Measurements from ENCODE around the gene THAP5.
"Not testable (repeated sequence)": the region's sequence is repeated elsewhere in the genome, so short reads cannot be mapped to it uniquely, and the experiment has no call there.

THAP5 gene

DNA sequence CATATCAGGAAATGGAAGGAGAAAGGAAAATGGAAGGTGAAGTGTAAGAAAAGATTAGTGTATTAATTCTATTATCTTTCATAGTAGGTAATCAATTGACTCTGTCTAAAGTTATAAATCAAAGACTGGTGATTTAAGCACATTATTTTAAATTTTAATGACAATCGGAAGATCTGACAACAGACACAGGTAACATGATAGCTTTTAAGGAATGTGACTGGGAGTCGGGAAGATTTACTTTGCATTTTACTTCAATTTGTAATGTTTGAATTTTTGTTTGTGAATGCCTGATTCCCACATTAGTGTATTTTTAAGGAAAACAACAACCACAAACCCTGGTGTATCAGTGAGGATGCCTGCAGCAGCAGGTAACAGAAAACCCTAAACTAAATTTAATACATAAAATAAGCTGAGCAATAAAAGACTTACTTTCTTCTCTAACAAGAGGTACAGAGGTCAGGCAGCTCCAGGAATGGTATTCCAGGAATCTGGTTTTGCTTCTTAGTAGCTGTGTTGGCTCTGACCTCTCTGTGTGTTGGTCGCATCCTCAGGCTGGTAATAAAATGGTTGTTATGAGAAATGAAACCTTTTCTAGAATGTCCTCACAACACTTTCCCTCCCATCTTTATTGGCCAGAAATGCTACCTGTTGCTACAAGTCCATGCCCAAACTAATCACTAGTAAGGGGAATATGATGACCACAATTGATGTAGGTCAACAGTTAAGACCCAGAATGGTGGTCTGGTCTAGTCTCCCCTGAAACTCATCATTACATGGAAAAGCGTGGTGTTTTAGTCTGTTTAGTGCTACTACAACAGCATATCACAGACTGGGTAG is 12.4 kb upstream of the THAP5 start:
- DNase-seq: peak; percentile 9

DNA sequence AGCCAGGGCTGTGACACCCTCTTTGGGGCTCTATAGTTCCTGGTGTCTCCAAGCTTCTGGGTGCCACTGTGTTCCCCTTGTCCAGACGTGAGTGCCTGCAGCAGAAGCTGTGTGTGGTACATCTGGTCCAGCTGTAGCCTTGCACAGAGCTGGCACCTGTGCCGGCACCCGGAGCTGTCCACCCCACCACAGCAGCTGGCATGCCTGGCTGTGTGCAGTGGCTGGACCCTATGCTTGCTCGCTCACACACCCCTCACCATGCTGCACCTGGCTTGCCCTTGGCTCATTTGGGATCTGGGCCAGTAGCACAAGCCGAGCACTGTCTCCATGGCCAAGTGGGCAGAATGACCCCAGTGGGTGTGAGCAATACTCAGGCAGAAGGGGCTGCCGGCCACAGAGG is 10.8 kb upstream of the THAP5 start:
- no peak for DNase-seq

DNA sequence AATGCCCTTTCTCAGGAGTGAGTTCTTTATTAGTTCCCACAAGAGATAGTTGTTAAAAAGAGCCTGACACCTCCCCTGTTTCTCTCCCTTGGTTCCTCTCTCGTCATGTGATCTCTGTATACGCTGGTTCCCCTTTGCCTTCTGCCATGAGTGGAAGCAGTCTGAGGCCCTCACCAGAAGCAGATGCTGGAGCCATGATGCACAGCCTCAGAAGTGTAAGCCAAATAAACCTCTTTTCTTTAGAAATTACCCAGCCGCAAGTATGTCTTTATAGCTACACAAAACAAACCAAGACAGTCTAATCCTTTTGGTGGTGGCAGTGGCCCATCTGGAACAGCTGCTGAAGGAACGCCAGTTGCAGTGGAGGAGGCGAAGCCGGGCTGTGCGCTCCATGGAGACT is 9.4 kb upstream of the THAP5 start:
- DNase-seq: no peak

DNA sequence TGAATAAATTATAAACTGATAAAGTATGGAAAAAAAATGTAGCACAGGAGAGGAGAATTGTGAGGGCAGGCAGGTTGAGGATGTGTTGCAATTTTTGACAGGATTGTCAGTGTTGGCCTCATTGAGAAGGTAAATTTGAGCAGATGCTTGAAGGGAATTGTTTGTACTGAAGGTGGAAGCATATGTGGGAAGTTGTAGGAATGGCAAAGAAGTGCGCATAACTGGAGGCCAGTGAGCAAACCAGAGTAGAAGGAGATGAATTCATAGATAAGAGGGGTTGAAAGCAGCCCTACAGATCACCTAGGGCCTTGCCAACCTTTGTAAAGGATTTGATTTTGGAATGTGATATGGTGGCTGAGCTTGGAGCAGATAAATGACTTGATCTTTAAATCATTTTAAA is 6.6 kb upstream of the THAP5 start:
- no peak for DNase-seq

DNA sequence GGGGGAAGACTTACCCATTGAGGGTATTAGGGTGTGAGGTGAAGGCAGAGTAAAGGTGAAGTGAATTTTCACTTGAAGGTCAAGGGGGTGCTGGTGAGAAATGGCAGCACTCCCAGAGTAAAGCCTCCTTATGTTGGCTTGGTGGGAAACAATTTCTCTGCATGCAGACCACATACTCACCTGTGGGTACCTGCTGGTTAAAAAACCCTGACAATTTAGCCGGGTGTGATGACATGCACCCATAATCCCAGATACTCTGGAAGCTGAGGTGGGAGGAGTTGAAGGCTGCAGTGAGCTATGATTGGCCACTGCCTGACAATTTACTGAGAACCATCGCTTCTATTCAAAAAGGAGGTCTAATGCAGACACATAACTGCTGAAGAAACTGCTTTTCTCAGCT is 5.7 kb upstream of the THAP5 start:
- DNase-seq: no peak

DNA sequence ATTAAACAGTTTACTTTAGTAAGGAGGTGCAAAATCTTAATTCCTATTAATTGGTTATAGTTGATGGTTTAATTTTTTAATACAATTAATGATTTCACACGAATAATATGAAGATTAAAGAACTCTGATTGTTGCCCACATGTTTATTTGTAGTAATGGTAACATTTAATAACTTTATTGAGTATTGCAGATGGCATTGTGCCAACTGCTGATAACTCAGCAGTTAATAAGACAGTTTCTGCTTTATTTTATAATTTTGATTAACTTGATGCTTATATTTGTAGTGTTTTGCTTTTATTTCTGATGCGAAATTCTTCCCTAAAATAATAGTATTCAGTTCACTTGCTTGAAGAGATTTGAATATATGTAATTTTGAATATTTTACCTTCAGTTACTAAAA is 3.0 kb upstream of the THAP5 start:
- DNase-seq: no peak

DNA sequence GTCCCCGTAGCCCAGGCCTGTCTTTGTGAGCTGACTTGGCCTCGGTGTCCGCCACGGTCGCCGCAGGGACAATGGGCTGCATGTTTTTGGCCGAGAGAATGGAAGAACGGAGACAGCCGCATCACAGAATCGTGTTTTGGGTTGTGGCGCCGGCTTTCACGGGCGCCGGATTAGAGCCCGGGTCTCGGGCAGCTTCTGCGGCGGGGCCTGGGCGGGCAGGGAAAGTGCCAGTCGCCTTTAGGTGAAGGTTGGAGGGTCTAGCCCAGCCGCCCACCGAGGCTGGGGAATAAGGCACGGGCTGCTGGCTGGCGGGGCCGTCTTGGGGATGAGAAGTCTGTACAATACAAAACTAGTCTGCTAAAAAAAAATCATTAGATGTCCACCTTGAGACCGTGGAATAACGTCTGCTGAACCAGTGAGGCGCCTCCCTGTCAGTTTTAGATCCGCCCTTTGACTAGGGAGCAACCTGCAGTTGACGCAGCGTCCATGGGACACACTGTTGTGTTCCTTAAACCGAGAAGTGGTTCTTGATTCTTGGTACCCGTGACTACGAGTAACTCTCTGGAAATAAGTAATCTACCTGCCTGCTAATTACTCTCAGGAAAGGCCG is 745 bp upstream of the THAP5 start:
- DNase-seq: peak; percentile 8

DNA sequence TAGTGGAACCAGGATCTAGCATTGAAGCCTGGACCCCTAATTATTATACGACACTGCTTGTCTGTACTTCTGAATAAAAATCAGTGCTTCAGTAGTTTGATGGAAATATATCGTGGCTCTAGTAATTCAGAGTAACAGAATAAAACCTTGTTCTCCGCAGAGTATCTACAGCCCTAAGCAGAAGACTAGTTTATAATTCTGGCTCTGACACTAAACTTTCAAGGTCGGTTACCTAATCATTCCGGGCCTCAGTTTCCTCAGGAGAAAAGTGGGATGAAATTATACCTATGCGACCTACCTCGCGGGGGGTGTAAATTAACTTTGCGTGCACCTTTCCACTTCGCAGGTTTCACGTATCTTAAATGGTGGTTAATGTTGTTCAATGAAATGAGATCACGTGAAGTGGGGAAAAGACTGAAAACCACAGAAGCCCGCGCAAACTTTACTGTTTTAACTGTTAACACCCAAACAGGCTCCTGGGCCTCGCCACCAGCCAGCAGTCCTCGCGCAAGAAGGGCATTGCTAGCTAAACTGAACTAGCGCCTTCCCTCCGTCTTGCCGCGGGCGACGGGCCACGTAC is 615 bp downstream of the THAP5 start:
- DNase-seq: no peak

DNA sequence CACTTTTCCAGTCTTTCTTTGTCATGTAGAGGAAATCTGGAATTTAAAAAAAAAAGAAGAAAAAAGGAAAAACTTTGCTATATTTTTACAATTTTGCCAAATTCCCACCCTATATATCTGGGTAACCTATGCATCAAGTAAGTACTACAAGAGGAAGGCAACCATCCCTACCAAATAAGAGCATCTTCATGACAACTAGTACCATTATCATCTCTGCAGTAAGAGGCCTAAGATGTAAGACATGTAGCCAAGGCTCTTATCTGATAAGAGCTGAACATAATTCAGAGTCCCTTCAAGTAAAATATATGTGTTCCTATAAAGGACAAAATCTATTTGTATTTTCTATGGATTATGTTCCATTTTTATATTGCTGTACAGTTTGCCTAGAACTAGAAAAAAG is 3.5 kb downstream of the THAP5 start:
- DNase-seq: no peak

DNA sequence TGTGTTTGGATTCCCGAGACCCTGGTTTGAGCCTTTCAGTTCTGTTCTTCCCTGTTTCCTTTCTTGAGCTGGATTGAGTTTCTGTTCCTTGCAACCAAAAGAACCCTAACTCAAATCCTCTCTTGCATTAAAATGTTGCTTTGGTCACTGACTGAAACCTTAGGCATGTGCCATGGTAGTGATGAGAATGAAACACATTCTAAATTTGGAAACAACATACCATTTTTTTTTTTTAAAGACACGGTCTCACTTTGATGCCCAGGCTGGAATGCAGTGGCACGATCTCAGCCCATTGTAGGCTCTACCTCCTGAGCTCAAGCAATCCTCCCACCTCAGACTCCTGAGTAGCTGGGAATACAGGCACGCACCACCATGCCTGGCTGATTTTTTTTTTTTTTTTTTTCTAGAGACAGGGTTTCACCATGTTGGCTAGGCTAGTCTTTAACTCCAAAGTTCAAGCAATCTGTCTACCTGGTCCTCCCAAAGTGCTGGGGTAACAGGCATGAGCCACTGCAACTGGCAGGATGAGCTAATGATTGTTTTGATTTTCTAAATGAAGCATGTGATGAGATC is 8.4 kb downstream of the THAP5 start:
- DNase-seq: peak; percentile 50

DNA sequence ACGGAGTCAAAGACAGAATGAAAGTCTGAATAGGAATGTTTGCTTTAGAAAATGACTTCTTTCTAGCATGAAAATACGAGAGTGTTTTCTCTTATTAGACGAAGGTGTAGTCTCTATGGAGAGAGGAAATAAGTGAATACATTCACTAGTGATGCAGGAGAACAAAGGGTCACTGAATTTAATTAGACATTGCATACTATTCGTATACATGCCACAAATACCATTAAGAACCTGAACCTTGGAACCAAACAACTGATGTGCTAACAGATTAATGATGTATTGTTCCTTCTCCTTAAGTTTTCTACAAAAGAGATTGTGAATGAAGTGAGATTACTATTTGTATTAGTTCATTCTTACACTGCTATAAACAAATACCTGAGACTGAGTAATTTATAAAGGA is 10.3 kb downstream of the THAP5 start:
- no peak for DNase-seq

DNA sequence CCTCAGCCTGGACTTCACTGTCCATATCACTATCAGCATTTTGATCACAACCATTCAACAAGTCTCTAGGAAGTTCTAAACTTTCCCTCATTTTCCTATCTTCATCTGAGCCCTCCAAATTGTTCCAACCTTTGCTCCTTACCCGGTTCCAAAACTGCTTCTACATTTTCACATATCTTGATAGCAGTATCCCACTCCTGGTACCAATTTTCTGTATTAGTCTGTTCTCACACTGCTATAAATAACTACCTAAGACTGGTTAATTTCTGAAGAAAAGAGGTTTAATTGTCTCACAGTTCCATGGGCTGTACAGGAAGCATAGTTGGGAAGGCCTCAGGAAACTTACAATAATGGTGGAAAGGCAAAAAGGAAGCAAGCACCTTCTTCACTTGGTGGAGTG is 11.9 kb downstream of the THAP5 start:
- DNase-seq: no peak

DNA sequence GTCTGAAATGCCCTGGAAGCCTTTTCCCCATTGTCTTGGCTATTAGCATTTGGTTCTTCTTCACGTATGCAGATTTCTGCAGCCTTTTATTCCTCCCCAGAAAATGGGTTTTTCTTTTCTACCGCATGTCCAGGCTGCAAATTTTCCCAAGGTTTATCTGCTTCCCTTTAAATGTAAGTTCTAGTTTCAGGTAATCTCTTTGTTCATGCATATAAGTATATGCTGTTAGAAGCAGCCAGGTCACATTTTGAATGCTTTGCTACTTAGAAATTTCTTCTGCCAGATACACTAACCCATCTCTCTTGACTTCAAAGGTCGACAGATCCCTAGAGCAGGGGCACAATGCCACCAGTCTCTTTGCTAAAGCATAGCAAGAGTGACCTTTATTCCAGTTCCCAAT is 12.3 kb downstream of the THAP5 start:
- DNase-seq: no peak

DNA sequence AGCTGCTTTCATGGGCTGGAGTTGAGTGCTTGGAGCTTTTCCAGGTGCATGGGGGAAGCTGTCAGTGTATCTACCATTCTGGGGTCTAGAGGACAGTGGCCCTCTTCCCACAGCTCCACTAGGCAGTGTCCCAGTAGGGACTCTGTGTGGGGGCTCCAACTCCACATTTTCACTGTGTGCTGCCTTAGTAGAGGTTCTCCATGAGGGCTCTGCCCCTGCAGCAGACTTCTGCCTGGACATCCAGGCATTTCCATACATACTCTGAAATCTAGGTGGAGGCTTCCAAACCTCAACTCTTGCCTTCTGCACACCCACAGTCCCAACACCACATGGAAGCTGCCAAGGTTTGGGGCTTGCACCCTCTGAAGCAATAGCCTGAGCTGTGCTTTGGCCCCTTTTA is 12.8 kb downstream of the THAP5 start:
- DNase-seq: not testable (repeated sequence)

DNA sequence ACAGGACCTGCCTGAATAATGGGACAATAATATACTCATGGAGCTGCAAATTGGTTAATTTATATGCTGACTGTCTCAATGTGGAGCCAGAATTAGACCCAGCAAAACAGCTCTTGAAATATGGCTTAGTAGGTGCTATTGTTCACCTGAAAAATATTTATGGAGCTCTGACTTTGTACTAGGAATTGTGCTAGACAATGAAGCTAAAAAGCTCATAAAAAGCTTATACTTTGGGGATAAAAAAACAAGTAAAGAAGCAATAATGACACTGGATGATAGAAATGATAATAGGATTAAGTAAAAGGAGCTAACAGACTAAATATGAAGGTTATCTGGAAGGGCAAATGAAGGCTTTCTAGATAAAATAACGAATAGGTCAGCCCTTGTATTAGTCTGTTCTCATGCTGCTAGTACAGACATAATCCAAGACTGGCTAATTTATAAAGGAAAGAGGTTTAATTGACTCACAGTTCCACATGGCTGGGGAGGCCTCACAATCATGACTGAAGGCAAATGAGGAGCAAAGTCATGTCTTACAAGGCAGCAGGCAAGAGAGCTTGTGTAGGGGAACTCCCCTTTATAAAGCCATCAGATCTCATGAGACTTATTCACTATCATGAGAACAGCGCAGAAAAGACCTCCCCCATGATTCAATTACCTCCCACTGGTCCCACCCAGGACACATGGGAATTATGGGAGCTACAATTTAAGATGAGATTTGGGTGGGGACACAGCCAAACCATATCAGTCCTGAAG is 21.2 kb downstream of the THAP5 start:
- DNase-seq: not testable (repeated sequence)

DNA sequence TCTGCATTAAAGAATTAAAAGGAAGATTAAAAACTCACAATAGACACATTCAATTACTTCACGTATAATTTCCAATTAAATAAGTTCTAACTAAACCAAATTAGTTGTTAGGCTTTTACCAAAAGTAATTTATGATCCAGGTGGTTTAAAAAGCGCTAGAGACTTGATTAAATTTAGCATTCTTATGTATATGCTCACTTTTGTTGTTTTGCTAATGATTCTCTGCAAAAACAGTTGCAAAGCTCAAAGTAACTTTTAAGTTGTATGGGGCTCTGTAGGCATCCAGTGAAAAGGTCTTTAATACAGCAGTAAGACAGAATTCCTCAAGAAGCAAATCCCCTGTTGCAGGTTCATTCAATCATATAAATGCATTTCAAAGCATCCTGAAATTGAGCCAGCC is 28.0 kb downstream of the THAP5 start:
- DNase-seq: no peak

DNA sequence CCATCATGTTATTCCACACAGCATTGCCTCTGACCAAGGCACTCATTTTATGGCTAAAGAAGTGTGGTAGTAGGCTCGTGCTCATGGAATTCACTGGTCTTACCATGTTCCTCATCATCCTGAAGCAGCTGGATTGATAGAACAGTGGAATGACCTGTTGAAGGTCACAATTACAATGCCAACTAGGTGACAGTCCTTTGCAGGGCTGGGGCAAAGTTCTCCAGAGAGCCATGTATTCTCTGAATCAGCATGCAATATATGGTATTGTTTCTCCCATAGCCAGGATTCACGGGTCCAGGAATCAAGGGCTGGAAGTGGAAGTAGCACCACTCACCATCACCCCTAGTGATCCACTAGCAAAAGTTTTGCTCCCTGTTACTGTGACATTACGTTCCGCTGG is 30.8 kb downstream of the THAP5 start:
- DNase-seq: not testable (repeated sequence)

DNA sequence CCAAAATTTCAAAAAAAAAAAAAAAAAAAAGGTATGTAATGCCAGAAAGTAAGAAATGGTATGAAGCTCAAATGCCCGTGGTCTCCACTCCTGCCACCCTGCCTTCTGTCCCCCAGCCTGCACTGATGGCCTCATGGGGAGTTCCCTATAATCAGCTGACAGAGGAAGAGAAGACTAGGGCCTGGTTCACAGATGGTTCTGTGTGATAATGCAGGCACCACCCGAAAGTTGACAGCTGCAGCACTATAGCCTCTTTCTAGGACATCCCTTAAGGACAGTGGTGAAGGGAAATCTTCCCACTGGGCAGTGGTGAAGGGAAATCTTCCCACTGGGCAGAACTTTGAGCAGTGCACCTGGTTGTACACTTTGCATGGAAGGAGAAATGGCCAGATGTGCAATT is 31.3 kb downstream of the THAP5 start:
- DNase-seq: not testable (repeated sequence)

DNA sequence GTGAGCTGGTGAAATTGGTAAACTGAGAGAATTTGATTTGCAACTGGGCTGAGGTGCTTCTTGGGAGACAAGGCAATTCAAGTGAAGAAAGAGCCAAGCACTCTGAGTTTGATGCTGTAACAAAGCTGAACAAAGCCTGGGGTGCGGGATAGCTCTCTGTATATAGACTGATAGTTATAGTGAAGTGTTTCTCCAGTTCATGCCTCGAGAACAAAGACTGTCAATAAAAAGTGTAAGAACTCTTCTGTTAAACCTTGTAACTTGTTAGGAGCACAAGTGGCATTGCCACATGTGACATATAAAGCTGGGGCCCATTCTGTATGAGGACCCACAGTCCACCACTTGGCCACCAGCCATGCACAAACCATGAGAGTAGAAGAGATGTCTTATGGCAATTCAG is 32.3 kb downstream of the THAP5 start:
- DNase-seq: no peak

DNA sequence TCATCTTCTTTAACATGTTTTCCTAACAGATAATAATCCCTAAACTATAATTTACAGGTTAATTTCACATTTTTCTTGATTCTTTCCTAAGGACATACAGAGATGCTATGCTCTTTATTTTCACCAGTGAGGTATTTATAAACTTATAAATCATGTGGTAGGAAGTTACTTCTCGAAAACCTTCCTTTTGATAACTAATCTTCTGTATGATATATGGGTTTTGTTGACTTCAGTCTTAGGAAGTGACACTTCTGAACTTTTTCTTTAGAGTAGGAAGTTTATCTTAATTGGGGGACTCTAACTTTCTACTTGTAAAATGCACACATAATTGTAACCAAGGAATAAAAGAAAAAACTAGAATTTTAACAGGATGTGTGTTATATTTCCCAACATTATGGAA is 33.8 kb downstream of the THAP5 start:
- DNase-seq: no peak

DNA sequence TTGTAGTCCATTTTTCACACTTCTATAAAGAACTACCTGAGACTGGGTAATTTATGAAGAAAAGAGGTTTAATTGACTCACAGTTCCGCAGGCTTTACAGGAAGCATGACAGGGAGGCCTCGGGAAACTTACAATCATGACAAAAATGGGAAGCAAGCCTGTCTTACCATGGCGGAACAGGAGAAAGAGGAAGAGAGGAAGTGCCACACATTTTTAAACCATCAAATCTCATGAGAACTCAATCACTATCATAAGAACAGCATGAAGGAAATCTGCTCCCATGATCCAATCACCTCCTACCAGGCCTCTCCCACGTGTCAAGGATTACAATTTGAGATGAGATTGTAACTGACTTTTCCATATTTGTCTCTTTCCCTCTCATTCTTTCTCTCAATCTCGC is 34.2 kb downstream of the THAP5 start:
- DNase-seq: no peak

DNA sequence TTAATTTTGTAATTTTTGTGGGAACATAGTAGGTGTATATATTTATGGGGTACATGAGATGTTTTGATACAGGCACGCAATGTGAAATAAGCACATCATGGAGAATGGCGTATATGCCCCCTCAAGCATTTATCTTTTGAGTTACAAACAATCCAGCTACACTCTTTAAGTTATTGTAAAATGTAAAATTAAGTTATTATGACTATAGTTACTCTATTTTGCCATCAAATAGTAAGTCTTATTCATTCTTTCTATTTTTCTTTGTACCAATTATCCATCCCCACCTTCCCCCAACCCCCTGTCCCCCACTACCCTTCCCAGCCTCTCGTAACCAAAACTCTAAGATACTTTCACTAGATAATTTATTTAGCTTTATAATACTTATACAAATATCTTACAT is 35.8 kb downstream of the THAP5 start:
- DNase-seq: no peak

DNA sequence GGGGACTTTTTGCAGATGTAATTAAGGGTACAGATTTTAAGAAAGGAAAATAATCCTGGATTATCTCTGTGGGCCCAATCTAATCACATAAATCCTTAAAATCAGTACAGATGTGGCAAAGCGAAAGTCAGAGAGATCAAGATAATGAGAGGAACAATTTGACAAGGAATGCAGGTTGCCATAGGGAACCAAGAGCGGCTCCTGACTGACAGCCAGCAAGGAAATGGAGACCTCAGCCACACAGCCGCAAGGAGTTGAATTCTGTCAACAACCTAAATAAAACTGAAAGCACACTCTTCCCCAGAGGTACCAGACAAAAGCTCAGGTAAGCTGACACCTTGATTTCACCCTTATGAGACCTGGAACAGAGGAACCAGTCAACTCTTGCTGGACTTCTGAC is 40.2 kb downstream of the THAP5 start:
- no peak for DNase-seq
